HG02588 (cell line): ENCODE results near the gene EFNA5.

ENCODE experiments used
- ATAC-seq: cut with Tn5 transposase; IDR thresholded peaks from one replicate; pipeline ENCODE4 v1.9.1; 2021; ENCODE audit warnings: mild to moderate bottlenecking, moderate library complexity; ENCODE audit not compliant: unreplicated experiment

Gene EFNA5

GRCh38 chr5:107604990-107605389 is 65.7 kb downstream of the EFNA5 start:
- no peak for ATAC-seq

DNA sequence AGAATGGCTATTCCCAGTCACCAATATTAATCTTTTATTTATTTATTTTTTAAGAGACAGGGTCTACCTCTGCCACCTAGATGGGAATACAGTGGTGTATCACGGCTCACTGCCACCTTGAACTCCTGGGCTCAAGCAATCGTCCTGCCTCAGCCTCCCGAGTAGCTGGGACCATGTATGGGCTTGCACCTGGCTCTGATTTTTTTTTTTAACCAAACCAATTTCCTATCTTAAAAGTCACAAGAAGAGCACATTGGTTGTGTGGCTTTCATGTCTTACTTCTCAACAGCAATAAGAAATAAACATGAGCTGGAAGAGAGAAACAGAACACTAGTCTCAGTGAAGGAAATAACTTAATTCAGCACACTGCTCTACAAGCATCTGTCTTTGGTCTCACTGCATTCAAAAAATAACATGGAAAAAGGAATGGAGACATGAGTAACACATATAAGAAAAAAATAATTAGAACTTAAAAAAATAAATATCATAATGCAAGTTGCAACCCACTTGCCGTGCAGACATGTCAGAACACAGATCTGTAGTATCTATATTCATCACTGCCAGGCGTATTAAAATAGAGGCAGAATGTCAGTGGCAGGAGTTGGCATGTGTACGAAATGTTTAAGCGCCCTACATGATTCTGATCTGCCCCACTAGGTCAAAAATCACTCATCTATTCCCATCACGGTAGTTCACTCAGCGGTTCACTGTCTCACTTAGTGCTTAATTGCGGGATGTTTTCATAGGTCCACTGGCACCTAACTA is 66.4 kb downstream of the EFNA5 start:
- ATAC-seq = no peak

GRCh38 chr5:107603349-107603748 is 67.4 kb downstream of the EFNA5 start:
- ATAC-seq = no peak

GRCh38 chr5:107602896-107603295 is 67.8 kb downstream of the EFNA5 start:
- ATAC-seq = no peak

GRCh38 chr5:107601076-107601475 is 69.7 kb downstream of the EFNA5 start:
- ATAC-seq = no peak

DNA sequence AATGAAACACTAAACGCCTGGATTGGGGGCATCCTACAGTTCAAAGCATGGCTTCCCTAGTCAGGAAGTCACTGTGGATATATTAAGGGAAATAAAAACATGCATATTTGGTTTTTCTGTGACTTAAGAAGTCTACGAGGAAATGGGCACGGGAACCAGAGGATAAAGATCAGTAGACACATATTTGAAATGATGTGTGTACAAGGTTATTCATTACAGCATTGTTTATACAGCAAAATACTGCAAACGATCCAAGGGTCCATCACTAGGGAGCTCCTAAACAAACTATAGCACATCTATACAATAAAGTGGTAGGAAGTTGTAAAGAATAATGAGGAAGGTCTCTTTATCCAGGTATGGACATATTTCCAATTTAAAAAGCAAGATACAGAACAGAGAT is 71.8 kb downstream of the EFNA5 start:
- ATAC-seq = no peak

DNA sequence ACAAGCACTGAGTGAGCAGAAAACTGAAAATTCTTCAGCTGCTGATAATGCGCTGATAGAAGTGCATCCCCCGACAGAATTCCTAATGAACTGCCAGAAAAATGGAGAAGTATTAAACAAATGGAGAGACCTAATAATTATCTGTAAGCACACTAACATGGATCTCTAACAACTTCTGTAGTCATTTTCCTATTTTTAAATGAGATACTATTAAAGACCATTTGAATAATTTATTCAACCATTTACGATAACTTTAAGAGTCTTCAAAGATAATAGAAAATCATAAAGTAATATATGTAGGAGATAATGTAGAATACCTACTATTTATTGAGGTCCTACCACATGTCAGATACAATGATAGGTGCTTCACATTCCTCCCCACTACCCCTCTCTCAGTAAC is 72.9 kb downstream of the EFNA5 start:
- ATAC-seq = no peak

GRCh38 chr5:107597247-107597646 is 73.5 kb downstream of the EFNA5 start:
- ATAC-seq = no peak

DNA sequence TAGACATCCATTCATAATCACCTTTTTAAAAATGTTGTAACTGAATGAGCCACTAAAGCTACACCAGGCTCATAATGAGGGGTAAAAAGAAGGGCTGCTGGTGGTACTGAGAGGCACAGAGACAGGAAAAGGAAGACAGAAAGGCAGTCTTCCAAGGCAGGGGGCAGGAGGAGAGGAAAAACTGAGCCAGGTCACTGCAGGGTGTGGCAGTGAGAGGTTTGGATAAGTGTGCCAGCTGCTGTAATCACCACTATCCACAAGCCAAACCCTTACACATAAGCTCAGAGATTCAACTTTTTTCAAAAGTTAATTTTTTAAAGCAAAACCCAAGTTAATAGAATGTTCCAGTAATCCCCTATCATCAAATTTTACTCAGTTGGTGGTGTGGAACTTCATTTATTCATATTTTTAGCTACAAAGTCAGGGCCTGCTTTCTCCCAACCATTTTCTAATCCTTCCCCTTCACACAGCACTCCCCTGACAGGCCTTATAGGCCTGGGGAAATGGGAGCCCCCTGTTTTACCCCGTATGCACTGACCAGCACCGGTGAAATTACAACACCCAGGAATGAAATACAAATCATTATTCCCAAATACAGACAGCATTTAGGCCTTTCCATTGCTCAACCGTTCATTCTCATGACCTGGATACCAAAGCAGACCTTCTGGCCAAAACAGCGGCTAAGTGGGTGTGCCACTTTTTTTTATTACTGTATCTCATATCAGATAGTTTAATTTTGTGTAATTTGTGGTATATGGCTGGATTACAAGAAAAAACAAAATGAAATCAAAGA is 76.3 kb downstream of the EFNA5 start:
- no peak for ATAC-seq

DNA sequence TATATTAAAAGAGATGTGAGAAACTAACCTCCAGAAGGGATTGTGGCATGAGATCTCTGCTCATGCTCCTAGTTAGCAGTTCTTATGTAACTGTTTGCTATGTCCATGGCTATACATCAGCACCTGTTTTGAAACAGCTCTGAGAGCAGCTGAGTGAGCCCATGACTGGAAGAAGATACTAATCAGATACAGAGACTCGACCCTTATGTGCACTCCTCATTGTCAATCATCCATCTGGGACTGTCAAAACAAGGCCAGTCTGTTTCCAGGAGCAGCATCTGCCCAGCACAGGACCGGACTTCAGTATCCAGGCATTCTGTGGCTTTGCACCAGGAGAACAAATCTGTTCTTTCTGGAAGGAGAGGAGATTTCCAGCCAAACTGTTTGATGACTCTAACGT is 77.7 kb downstream of the EFNA5 start:
- no peak for ATAC-seq

DNA sequence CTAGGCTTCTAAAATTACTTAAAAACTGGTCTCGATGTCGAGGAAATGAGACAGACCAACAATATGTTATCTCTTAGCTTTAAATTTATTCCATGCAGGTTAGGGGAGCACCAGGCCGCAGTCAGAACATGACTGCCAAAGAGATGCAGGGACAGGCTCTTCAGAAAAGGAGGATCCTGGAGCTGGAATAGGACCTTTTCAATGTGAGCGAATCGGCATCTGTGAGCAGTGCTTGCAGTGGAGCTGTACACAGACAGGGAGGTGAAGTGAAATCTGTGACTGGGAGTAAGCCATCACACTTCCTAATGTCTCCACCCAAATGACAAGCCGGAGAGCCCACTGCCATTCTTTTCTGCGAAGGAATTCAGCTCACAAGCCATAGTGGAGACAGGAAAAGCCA is 78.2 kb downstream of the EFNA5 start:
- ATAC-seq = no peak

DNA sequence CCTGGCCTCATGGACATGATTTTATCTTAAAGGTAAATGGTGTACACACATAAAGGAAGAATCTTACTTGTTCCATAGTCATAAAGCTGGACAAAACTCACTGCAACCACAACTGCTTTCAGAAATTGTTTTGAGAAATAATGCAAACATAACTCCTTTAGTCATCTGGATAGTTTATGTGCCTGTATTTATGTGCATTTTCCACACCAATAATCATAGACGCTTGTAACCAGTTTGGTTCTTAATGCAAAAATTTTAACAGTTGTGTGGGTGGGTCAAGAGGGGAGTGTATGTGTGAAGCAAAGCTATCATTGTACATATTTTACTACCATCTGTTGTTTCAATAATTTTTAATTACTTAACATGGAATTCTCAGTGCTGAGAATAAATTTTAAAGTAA is 80.1 kb downstream of the EFNA5 start:
- ATAC-seq = no peak

DNA sequence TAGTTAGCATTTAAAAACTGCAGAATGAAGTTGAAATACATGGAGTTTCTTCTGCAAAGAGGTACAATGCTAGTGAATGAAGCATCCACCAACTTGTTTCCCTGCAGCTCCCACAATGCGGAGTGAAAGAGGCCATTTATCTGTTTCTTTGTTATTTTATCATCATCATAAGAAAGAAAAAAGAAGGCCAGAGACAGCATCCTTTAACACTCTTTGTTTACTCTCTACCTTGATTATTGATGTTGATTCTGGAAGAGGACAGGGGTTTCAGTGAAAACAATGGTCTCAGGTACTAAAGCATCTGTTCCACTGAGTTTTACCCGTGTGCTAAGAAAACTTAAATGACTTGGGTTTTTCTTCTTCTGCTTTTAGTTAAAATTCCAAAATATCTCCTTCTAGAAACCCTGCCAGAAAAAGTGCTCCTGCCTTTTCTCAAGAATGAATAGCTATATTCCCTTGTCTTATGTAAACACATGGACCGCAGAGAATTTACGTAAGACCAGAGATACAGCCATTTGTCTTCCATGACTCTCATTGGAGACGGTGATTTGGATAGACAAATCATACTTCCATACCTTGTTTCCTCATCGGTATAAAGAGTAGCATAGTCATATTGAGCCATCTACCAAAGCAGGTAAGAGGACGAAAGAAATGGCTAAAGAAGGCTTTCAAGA is 81.1 kb downstream of the EFNA5 start:
- no peak for ATAC-seq

GRCh38 chr5:107582625-107583024 is 88.1 kb downstream of the EFNA5 start:
- ATAC-seq = no peak

DNA sequence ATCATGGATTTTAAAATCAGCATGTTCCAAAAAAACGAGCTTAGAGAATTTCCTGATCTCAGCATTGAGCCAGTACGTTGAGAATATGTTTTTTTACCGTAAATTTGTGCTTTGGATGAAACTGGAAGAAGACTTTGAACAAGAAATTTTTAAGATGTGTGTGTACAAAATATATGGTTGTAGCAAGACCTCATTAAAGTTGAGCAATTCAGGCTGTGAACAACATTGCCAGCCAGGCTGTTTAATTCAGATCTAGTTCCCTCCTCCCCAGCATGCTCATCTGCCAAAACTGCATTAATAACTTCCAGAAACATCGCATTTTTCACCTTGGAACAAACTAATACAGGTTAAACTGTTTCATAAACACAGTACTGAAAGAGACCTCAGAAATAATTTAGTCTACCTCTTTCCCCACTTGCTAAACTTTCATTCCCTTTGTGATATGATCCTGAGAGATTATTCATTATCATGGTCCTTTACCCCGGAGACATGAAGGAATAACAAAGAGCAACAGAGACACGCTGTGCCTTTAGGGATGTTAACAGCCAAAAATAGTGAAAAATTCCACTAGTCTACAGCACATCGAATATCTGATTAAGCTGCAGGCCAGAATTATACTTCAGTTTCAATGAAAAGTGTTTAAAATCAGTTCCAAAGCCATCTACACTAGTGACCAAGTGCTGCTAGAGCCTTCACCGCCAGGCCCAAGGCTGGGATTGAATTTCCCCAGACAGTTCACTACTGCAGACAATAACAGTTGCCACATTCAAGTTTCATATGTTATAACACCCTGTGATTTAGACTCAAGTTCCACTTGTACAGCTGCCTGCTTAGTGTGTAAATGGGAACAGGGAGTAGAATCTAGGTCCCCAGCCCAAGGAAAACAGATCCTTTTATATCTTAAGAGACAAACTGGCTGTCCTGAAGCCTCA is 89.6 kb downstream of the EFNA5 start:
- no peak for ATAC-seq

- no peak for ATAC-seq
These were observed 92.6 kb downstream of the EFNA5 start for GRCh38 chr5:107578051-107578635.

- ATAC-seq = no peak
These were observed 93.3 kb downstream of the EFNA5 start for GRCh38 chr5:107577394-107577950.

- no peak for ATAC-seq
These were observed 93.9 kb downstream of the EFNA5 start for GRCh38 chr5:107576736-107577393.

DNA sequence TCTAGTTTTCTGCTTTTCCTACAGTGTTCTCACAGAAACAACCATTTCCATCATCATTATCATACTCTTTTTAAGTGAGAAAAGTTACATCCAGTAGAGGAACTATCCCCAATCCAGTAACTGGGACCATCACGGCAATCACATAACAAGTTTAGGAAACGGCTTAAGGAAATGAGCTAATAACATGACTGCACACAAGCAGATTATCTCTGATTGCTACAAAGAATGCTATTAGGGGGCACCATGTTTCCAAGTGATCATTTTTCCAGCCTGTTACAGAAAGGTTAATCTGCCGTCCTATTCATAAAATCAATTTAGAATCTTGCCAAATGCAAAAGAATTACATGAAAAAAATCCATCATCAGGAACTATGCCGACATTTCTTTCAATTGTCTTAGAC is 94.6 kb downstream of the EFNA5 start:
- no peak for ATAC-seq

GRCh38 chr5:107574287-107574686 is 96.5 kb downstream of the EFNA5 start:
- no peak for ATAC-seq
